K562 (cell line): ENCODE measurements around the gene DHDDS. TPM values are rescaled to one million over a fixed set of nuclear protein-coding genes. Genes with fewer than 3 reads are reported as not detected.
A peak's percentile ranks its signal among the peaks of the same experiment; 100 is the strongest.

ENCODE experiments used
- GTF2E2 ChIP-seq: fragments of 200-800 bp; sonication (Bioruptor generic); IDR thresholded peaks from 2 replicates; pipeline ENCODE4 v1.6.1; 2016; ENCODE audit warnings: missing genetic modification characterization, missing compliant biosample characterization
- HMGN3 ChIP-seq: IDR thresholded peaks from 2 replicates; pipeline ENCODE4 v1.6.1; 2011; ENCODE audit warnings: borderline replicate concordance, low read depth, mild to moderate bottlenecking, mixed read lengths, low read length; ENCODE audit not compliant: insufficient read length; ENCODE audit errors: extremely low read depth
- KLF16 ChIP-seq: IDR thresholded peaks from 2 replicates; pipeline ENCODE4 v1.6.1; 2016; ENCODE audit warnings: antibody characterized with exemption
- SMARCC2 ChIP-seq: fragments of 450-650 bp; IDR thresholded peaks from 2 replicates; pipeline ENCODE4 v1.6.1; 2017; ENCODE audit warnings: antibody characterized with exemption, moderate library complexity, mild to moderate bottlenecking, low read depth
- ZFPM2 ChIP-seq: fragments of 250-450 bp; sonication (Bioruptor Pico); IDR thresholded peaks from 2 replicates; pipeline ENCODE4 v1.5.1; 2022; ENCODE audit warnings: mild to moderate bottlenecking
- ZNF184 ChIP-seq: sonication (generic); formaldehyde crosslinking; IDR thresholded peaks from 2 replicates; pipeline ENCODE4 v1.5.0; 2020; ENCODE audit warnings: missing genetic modification reagents
- ZNF785 ChIP-seq: fragments of 250-450 bp; sonication (Bioruptor Pico); IDR thresholded peaks from 2 replicates; pipeline ENCODE4 v1.4.0; 2020; ENCODE audit warnings: mild to moderate bottlenecking
- ZSCAN32 ChIP-seq: fragments of 450-650 bp; formaldehyde crosslinking; IDR thresholded peaks from 2 replicates; pipeline ENCODE4 v1.4.0; 2020; ENCODE audit warnings: mild to moderate bottlenecking, moderate library complexity
- polyA plus RNA-seq, 8 experiments: library from polyadenylated mRNA; depleted of rRNA in 4 of 8; stranded (reverse) in 5 of 8; unstranded in 3 of 8; fragments of >200 nt; fragmentation: Nextera tagmentation in 2 of 8; fragmentation: Illumina TruSeq in 1 of 8; extraction: Ambion mirVana in 2 of 8; extraction: Trizol in 1 of 8; gene quantifications; 2 replicates each; pipeline versions ENCODE4 v1.2.1 to v1.2.3, GENCODE V29; 2011 to 2014; ENCODE audit warnings: inconsistent platforms in 1 of 8, missing spikeins in 1 of 8
- total RNA-seq, 7 experiments: library from RNA; depleted of rRNA in 6 of 7; stranded (reverse); fragments of >200 nt in 6 of 7; fragmentation: Illumina TruSeq in 2 of 7; extraction: Trizol in 2 of 7; gene quantifications; 2 replicates each; pipeline versions ENCODE4 v1.2.1 to v1.2.3, GENCODE V29; 2011 to 2021; ENCODE audit warnings: low replicate concordance in 1 of 7
- TF ChIP-seq, protein P1 (sequence below): fragments of 250-450 bp; sonication (Bioruptor Pico); IDR thresholded peaks from 2 replicates; pipeline ENCODE4 v1.8.0; 2021; ENCODE audit warnings: borderline replicate concordance, mild to moderate bottlenecking, moderate library complexity; ENCODE audit not compliant: poor library complexity, severe bottlenecking
- TF ChIP-seq, protein P2 (sequence below): fragments of 200-600 bp; sonication (generic); IDR thresholded peaks from one replicate; pipeline ENCODE4 v1.6.1; 2012; ENCODE audit warnings: mild to moderate bottlenecking, low read depth, low read length, inconsistent platforms
- TF ChIP-seq, protein P3 (sequence below): conservative IDR thresholded peaks from 2 replicates; pipeline ENCODE4 v1.6.1; 2011; ENCODE audit warnings: low read depth, mild to moderate bottlenecking, low read length; ENCODE audit not compliant: control insufficient read depth

DHDDS gene
- total and polyA plus RNA-seq, 9 of the 15 experiments (the other 6 are each of a cell fraction or from before 2014, with no cell fraction given): 33.3 to 55.0 (median 44.3) TPM

- TF ChIP-seq, protein P1, sequence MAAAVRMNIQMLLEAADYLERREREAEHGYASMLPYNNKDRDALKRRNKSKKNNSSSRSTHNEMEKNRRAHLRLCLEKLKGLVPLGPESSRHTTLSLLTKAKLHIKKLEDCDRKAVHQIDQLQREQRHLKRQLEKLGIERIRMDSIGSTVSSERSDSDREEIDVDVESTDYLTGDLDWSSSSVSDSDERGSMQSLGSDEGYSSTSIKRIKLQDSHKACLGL (CRISPR knock-in tag): peak; percentile 95
- TF ChIP-seq ZNF184 (CRISPR knock-in tag) (no peak), GTF2E2 (tag) (peak; percentile 79; the same call in 1 of the 2 replicates), KLF16 (no peak), HMGN3 (peak; percentile 92), SMARCC2 (no peak), ZSCAN32 (CRISPR knock-in tag) (no peak), ZFPM2 (CRISPR knock-in tag) (0 out of 2 replicates have a peak, but pooled peaks have one; percentile 45), ZNF785 (CRISPR knock-in tag) (no peak)
- TF ChIP-seq, protein P2, sequence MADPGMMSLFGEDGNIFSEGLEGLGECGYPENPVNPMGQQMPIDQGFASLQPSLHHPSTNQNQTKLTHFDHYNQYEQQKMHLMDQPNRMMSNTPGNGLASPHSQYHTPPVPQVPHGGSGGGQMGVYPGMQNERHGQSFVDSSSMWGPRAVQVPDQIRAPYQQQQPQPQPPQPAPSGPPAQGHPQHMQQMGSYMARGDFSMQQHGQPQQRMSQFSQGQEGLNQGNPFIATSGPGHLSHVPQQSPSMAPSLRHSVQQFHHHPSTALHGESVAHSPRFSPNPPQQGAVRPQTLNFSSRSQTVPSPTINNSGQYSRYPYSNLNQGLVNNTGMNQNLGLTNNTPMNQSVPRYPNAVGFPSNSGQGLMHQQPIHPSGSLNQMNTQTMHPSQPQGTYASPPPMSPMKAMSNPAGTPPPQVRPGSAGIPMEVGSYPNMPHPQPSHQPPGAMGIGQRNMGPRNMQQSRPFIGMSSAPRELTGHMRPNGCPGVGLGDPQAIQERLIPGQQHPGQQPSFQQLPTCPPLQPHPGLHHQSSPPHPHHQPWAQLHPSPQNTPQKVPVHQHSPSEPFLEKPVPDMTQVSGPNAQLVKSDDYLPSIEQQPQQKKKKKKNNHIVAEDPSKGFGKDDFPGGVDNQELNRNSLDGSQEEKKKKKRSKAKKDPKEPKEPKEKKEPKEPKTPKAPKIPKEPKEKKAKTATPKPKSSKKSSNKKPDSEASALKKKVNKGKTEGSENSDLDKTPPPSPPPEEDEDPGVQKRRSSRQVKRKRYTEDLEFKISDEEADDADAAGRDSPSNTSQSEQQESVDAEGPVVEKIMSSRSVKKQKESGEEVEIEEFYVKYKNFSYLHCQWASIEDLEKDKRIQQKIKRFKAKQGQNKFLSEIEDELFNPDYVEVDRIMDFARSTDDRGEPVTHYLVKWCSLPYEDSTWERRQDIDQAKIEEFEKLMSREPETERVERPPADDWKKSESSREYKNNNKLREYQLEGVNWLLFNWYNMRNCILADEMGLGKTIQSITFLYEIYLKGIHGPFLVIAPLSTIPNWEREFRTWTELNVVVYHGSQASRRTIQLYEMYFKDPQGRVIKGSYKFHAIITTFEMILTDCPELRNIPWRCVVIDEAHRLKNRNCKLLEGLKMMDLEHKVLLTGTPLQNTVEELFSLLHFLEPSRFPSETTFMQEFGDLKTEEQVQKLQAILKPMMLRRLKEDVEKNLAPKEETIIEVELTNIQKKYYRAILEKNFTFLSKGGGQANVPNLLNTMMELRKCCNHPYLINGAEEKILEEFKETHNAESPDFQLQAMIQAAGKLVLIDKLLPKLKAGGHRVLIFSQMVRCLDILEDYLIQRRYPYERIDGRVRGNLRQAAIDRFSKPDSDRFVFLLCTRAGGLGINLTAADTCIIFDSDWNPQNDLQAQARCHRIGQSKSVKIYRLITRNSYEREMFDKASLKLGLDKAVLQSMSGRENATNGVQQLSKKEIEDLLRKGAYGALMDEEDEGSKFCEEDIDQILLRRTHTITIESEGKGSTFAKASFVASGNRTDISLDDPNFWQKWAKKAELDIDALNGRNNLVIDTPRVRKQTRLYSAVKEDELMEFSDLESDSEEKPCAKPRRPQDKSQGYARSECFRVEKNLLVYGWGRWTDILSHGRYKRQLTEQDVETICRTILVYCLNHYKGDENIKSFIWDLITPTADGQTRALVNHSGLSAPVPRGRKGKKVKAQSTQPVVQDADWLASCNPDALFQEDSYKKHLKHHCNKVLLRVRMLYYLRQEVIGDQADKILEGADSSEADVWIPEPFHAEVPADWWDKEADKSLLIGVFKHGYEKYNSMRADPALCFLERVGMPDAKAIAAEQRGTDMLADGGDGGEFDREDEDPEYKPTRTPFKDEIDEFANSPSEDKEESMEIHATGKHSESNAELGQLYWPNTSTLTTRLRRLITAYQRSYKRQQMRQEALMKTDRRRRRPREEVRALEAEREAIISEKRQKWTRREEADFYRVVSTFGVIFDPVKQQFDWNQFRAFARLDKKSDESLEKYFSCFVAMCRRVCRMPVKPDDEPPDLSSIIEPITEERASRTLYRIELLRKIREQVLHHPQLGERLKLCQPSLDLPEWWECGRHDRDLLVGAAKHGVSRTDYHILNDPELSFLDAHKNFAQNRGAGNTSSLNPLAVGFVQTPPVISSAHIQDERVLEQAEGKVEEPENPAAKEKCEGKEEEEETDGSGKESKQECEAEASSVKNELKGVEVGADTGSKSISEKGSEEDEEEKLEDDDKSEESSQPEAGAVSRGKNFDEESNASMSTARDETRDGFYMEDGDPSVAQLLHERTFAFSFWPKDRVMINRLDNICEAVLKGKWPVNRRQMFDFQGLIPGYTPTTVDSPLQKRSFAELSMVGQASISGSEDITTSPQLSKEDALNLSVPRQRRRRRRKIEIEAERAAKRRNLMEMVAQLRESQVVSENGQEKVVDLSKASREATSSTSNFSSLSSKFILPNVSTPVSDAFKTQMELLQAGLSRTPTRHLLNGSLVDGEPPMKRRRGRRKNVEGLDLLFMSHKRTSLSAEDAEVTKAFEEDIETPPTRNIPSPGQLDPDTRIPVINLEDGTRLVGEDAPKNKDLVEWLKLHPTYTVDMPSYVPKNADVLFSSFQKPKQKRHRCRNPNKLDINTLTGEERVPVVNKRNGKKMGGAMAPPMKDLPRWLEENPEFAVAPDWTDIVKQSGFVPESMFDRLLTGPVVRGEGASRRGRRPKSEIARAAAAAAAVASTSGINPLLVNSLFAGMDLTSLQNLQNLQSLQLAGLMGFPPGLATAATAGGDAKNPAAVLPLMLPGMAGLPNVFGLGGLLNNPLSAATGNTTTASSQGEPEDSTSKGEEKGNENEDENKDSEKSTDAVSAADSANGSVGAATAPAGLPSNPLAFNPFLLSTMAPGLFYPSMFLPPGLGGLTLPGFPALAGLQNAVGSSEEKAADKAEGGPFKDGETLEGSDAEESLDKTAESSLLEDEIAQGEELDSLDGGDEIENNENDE: no peak
- TF ChIP-seq, protein P3, sequence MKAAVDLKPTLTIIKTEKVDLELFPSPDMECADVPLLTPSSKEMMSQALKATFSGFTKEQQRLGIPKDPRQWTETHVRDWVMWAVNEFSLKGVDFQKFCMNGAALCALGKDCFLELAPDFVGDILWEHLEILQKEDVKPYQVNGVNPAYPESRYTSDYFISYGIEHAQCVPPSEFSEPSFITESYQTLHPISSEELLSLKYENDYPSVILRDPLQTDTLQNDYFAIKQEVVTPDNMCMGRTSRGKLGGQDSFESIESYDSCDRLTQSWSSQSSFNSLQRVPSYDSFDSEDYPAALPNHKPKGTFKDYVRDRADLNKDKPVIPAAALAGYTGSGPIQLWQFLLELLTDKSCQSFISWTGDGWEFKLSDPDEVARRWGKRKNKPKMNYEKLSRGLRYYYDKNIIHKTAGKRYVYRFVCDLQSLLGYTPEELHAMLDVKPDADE: peak; percentile 91
Observed at GRCh38 chr1:26431979-26432695, at the start of gene DHDDS (continued).
